Retinal pigment epithelial cell (primary cell): Measurements from ENCODE around the gene HERPUD1.

Experiments
- DNase-seq: peaks from one replicate; pipeline ENCODE4 v3.0.0-alpha.2; 2010; ENCODE audit warnings: low read depth
- H3K4me3 ChIP-seq: 2 replicates; pipeline ENCODE4 v1.5.1; 2011; ENCODE audit warnings: mild to moderate bottlenecking, low read length, control low read depth, moderate library complexity
- TF ChIP-seq, protein P1 (sequence below): conservative IDR thresholded peaks from 2 replicates; pipeline ENCODE4 v1.5.1; 2011; ENCODE audit warnings: low read depth, low read length, control low read depth, inconsistent platforms

The HERPUD1 gene

DNA sequence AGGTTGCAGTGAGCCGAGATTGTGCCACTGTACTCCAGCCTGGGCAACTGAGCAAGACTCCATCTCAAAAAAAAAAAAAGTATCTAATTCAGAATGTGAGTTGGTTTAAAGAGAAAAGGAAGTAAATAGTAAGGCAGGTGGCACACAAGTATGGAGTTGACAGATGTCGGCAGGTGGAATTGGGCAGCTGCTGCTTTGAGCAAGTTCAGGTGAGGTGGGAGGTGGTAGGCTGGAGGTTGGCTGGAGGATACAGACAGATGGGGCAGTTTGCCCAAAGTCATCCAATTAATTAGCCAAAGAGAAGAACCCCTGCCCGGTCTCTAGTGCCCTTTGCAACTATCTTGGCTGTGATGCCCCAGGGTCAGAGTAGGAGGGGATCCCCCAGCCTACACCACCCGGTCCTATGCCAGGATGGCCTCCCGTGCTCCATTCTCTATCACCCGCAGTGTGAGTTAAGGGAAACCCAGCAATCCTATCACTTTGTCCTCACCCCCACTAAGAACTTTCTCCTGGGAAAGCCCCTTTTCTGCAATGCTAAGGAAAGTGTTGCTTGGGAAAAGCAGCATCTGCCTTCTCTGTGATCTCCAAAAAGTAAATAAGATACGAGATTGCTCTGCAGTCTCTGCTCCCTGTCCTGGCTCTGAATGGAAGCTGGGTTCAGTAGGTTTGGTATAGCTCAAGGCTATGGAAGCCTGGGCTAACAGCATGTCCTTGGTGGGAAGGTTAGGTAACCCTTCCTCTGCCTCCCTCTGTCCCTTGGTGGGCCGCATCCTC, 34.7 kb upstream of the HERPUD1 start:
- no peak overlapping the region for H3K4me3 ChIP-seq
- TF ChIP-seq, protein P1, sequence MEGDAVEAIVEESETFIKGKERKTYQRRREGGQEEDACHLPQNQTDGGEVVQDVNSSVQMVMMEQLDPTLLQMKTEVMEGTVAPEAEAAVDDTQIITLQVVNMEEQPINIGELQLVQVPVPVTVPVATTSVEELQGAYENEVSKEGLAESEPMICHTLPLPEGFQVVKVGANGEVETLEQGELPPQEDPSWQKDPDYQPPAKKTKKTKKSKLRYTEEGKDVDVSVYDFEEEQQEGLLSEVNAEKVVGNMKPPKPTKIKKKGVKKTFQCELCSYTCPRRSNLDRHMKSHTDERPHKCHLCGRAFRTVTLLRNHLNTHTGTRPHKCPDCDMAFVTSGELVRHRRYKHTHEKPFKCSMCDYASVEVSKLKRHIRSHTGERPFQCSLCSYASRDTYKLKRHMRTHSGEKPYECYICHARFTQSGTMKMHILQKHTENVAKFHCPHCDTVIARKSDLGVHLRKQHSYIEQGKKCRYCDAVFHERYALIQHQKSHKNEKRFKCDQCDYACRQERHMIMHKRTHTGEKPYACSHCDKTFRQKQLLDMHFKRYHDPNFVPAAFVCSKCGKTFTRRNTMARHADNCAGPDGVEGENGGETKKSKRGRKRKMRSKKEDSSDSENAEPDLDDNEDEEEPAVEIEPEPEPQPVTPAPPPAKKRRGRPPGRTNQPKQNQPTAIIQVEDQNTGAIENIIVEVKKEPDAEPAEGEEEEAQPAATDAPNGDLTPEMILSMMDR, result no peak
- no peak for DNase-seq

GRCh38 chr16:56898847-56899246, 33.1 kb upstream of the HERPUD1 start:
- TF ChIP-seq, protein P1, result no peak
- no peak for DNase-seq
- no peak overlapping the region for H3K4me3 ChIP-seq

DNA sequence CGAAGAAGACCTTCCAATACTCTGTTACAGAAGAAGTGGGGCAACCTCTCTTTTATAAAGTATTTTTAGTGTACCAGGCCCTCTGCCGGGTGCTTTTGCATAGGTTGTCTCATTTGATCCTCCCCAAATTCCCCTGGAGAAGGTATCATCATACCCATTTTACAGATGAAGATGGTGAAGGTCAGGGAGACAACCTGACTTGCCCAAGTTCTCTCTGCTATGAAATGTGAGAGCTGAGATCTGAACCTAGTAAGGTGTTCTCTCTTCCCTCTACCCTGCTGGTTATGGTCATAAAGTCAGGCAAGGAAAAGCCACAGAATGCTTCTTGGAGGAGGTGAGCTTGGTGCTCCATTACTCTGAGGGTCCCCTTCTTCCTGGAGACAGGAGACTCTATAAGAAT, 28.1 kb upstream of the HERPUD1 start:
- H3K4me3 ChIP-seq, result no peak overlapping the region
- DNase-seq, result no peak
- TF ChIP-seq, protein P1, result no peak

DNA sequence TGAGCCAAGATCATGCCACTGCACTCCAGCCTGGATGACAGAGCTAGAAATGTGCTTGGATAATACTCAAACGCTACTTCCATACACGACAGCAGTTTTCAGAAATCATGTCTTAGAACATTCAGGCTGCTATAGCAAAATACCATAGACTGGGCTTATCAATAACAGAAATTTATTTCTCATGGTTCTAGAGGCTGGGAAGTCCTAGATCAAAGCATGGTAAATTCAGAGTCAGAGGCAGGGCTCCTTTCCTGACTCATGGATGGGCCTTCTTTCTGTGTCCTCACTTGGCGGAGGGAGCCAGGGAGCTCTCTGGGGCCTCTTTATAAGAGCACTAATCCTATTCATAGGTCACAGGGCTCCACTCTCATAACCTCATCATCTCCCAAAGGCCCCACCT, 24.5 kb upstream of the HERPUD1 start:
- no peak for DNase-seq
- TF ChIP-seq, protein P1, result no peak
- H3K4me3 ChIP-seq, result no peak overlapping the region

DNA sequence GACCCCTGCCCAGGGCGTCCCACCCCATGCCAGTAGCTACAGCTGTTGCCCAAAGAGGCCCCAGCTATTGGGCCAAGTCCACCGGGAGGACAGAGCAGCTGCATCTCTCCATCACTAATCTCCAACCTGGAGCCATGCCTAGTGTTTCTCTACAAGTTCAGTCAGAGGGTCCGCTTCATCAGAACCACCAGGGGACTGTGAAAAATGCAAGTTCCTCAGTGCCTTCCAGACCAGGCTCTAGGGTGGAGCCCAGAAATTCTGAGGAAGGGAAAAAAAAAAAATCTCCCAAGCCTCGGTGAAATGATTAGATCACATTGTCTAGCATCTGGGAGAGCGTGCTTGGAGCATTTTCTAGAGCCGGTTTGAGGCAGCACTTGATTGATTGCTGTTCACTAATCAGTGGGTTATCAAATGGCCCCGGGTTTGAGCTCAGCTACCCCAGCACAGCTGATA, 22.4 kb upstream of the HERPUD1 start:
- no peak overlapping the region for H3K4me3 ChIP-seq
- no peak for DNase-seq
- TF ChIP-seq, protein P1, result no peak

DNA sequence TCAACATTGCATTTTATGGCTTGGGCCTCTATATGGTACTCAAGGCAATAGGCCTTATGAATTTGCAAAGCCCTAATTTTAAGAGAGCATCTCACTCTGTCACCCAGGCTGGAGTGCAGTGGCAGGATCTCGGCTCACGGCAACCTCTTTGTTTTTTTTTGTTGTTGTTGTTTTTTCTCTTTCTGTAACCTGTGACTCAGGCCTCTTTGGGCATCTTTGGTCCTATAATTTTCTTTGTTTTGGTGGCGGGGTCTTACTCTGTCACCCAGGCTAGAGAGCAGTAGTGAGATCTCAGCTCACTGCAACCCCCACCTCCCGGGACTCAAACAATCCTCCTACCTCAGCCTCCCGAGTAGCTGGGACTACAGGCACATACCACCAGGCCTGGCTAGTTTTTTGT, 21.8 kb upstream of the HERPUD1 start:
- no peak overlapping the region for H3K4me3 ChIP-seq
- no peak for DNase-seq

More for the DNA sequence above, 21.8 kb upstream of the HERPUD1 start:
- TF ChIP-seq, protein P1, result no peak
